HuH-7.5 (cell line): Measurements from ENCODE around the gene RELL2.

Source experiments
- DNase-seq: peaks from one replicate; pipeline ENCODE4 v3.0.0; 2011; ENCODE audit warnings: low spot score

The RELL2 gene

DNA sequence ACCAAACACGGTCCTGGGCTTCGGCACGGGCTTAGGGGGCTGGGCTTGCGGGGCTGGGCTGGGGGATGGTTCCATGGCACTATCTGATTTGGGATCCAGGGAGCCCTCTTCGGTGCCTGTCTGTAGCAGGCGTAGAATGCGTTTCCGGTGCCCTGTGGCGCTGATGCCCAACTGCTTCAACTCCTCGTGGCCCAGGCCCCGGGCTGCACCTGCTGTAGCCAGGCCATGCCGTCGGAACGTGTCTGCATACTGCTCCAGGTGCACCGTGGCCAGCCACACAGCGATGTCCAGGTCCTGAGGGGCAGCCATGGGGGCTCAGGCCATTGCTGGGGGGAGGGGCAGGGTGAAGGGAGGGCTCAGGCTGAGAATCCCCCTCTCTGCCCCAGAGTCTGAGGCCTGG is 43.4 kb downstream of the RELL2 start:
- DNase-seq: no peak

DNA sequence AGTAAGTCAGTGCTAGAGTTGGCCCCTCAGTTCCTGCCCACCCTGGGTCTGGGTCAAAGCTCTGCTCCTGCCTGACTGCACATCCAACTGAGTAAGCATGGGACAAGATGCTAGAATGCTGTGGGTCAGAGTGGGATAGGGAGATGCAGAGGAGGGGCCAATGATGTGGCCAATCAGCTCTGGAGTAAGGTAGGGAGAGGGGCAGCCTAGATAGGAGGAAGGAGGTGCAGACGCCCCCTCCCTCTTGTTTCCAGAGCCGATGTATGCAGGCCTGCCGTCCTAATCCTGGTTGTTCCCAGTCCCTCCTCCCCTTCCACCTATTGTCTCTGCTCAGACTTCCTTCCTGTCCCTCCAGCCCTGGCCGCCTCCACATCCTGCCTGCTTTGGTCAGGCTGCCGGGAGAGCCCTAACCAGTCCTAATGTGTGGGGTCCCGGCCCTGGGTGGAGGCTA is 44.0 kb downstream of the RELL2 start:
- no peak for DNase-seq

GRCh38 chr5:141681295-141681694 is 44.5 kb downstream of the RELL2 start:
- no peak for DNase-seq

- DNase-seq: peak; percentile 73
Measured at GRCh38 chr5:141681695-141682641, 45.2 kb downstream of the RELL2 start, which contains the start of gene ARAP3. Gene ARAP3, minus strand, starts transcription at chr5:141682230. Its CDS starts 1,744 bp downstream, at chr5:141680486.

GRCh38 chr5:141683596-141684141 is 46.9 kb downstream of the RELL2 start:
- DNase-seq: no peak

- no peak for DNase-seq
Measured at GRCh38 chr5:141685591-141685990, 48.8 kb downstream of the RELL2 start.

DNA sequence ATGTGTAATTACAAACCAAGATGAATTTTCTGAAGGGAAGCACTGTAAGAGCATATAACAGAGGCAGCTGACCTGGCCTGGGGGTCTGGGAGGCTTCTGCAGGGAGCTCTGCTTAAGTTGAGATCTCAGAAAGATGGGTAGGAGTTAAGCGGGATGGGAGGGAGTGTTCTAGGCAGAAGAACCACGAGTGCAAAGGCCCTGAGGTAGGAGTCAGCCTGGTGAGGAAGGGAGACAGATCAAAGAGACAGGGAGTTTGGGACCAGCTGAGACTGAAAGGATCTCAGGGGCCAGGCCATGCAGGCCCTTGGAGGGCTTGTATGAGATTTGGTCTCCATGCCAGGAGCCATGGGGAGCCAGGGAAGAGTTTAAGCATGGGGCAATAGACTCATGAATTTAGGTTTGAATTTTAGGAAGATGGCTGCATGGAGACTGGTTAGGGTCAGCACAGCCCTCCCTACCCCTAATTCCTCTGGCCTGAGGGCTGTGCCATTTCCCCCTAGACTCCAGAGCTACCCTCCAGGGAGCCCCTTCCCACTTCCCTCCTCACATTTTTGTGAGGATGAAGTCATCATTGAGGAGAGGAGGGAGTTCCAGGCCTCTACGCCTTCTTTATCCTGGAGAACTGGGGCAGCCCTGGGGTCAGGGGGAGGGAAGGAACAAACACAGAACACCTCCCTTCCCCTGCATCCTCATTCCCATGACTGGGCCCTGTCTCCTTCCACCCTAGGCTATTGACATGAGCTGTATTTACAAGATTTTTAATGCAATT is 50.0 kb downstream of the RELL2 start:
- DNase-seq: no peak
